LNCAP (cell line): Measurements from ENCODE around the gene OR6C6.

Experiments
- CTCF ChIP-seq: fragments of 450-650 bp; IDR thresholded peaks from 2 replicates; pipeline ENCODE4 v1.5.1; 2017; ENCODE audit warnings: mild to moderate bottlenecking

The OR6C6 gene

GRCh38 chr12:55256831-55257230, 39.5 kb downstream of the OR6C6 start:
- no peak for TF ChIP-seq CTCF

- no peak for TF ChIP-seq CTCF
Measured at GRCh38 chr12:55253281-55253680, 43.1 kb downstream of the OR6C6 start.

- TF ChIP-seq CTCF, result no peak
Measured at GRCh38 chr12:55250944-55251343, 45.4 kb downstream of the OR6C6 start.

- no peak for TF ChIP-seq CTCF
Measured at GRCh38 chr12:55246159-55246558, 50.2 kb downstream of the OR6C6 start.

- no peak for TF ChIP-seq CTCF
Measured at GRCh38 chr12:55244309-55244708, 52.1 kb downstream of the OR6C6 start, which contains the start of gene OR6C74. Gene OR6C74, plus strand, starts transcription at chr12:55244609. Its CDS starts 2,679 bp downstream, at chr12:55247288.
